Muscle layer of duodenum (tissue), 2 donors: ENCODE measurements around the gene RUVBL2.

Experiments used
- H3K27ac ChIP-seq: one replicate; pipeline ENCODE4 v1.7.0; 2013; ENCODE audit warnings: mild to moderate bottlenecking, low read length
- H3K27me3 ChIP-seq: one replicate; pipeline ENCODE4 v1.7.0; 2013; ENCODE audit warnings: low read depth, mild to moderate bottlenecking, control low read depth, low read length
- H3K36me3 ChIP-seq, 2 donors: one replicate each; pipeline ENCODE4 v1.7.0; 2013; ENCODE audit warnings: low read length in 2 of 2, control low read depth in 1 of 2, mild to moderate bottlenecking in 1 of 2; ENCODE audit not compliant: insufficient read depth in 2 of 2, control insufficient read depth in 1 of 2
- H3K4me1 ChIP-seq, 2 donors: one replicate each; pipeline ENCODE4 v1.7.0; 2013; ENCODE audit warnings: low read length in 2 of 2, mild to moderate bottlenecking in 2 of 2, control low read depth in 1 of 2, moderate library complexity in 1 of 2; ENCODE audit not compliant: insufficient read depth in 2 of 2, control insufficient read depth in 1 of 2
- H3K4me3 ChIP-seq, 2 donors: one replicate each; pipeline ENCODE4 v1.7.0; 2013; ENCODE audit warnings: low read length in 2 of 2, low read depth in 1 of 2, mild to moderate bottlenecking in 1 of 2
- H3K9me3 ChIP-seq, 2 donors: one replicate each; pipeline ENCODE4 v1.7.0; 2013; ENCODE audit warnings: low read length in 2 of 2, control low read depth in 1 of 2, mild to moderate bottlenecking in 1 of 2; ENCODE audit not compliant: control insufficient read depth in 1 of 2
- donor health status: healthy.

RUVBL2 gene

DNA sequence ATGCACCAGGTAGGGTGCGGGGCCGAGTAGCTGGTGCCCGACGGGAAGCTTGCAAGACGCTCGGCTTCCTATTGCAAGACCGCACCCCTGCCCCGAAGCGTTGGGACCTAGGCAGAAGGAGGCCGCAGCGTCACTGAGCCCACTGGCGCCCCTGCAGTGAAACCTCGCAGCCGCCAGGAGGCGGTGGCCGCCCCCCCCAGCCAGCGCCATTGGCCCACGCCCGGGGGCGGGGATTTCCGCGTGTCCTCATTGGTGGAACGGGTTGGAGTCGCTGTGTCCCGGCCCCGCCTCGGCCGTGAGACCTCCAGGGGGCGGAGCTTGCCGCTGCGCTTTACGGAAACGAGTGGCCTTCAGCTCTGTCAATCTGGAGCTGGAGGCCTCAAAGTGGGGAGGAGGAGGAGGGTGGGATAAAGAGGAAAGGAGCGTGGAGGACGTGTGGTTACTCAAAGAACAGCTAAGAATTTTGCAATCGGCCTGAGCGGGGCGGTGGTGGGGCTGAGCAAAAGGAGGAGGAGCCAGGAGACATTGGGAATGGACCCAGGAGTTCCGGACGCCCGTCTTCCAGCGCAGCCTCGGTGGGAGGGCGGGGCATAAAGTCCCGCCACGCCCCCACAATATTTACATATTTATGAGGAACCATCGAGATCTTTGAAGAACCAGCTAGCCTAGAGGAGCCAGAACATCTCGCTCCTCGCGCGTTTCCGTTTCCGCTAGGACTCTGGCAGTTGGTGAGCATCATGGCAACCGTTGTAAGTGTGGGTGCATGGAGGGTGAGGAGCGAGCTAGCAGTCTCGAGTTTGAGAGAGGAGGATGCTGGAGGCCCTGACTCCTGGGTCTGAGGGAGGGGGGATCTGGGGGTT lies at the start of gene RUVBL2, which contains the start of gene GYS1:
Gene RUVBL2, plus strand, starts transcription at position 713 of the 860 bp plus-strand sequence. Its CDS starts 25 bp downstream, at position 738.
Gene GYS1, minus strand, starts transcription at position 135 of the 860 bp plus-strand sequence. CDS start 197 bp downstream, outside the sequence.
- H3K4me3 ChIP-seq: peak within 1 kb of the TSS; percentile 87 to 92
- no peaks in the 10 kb centered on the region for H3K27me3 ChIP-seq
- peaks cover 5 to 32% of the 10 kb centered on the region in 2 donors for H3K4me1 ChIP-seq
- no peaks in the 10 kb centered on the region for H3K9me3 ChIP-seq
- H3K36me3 ChIP-seq: peaks cover 0 to 14% of the 10 kb centered on the region in 2 donors
- peak within 1 kb of the TSS; percentile 98 for H3K27ac ChIP-seq

DNA sequence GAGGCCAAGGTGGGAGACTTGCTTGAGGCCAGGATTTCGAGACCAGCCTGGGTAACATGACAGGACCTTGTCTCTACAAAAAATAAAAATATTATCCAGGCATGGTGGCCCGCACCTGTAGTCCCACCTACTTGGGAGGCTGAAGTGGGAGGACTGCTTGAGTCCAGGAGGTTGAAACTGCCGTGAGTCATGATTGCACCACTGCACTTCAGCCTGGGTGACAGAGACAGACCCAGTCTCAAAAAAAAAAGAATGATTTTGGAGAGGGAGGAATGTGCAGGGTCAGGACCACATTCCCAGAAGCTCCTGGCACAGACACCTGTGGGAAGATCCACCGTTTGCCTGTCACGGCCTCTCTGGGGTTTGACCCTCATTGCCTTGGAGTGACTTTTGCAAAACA lies 48.3 kb upstream of the RUVBL2 start:
- Histone ChIP-seq H3K36me3 (peaks cover 0 to 3% of the 10 kb centered on the region in 2 donors), H3K4me3 (no peak overlapping the region), H3K27me3 (no peaks in the 10 kb centered on the region), H3K9me3 (peaks cover 0 to 10% of the 10 kb centered on the region in 2 donors), H3K27ac (no peak overlapping the region), H3K4me1 (no peaks in the 10 kb centered on the region)

- Histone ChIP-seq H3K27me3 (no peaks in the 10 kb centered on the region), H3K27ac (no peak overlapping the region), H3K4me1 (no peaks in the 10 kb centered on the region), H3K36me3 (peaks cover 0 to 3% of the 10 kb centered on the region in 2 donors), H3K9me3 (peaks cover 0 to 6% of the 10 kb centered on the region in 2 donors), H3K4me3 (no peak overlapping the region)
Measured at GRCh38 chr19:48945817-48946216, 47.9 kb upstream of the RUVBL2 start.

DNA sequence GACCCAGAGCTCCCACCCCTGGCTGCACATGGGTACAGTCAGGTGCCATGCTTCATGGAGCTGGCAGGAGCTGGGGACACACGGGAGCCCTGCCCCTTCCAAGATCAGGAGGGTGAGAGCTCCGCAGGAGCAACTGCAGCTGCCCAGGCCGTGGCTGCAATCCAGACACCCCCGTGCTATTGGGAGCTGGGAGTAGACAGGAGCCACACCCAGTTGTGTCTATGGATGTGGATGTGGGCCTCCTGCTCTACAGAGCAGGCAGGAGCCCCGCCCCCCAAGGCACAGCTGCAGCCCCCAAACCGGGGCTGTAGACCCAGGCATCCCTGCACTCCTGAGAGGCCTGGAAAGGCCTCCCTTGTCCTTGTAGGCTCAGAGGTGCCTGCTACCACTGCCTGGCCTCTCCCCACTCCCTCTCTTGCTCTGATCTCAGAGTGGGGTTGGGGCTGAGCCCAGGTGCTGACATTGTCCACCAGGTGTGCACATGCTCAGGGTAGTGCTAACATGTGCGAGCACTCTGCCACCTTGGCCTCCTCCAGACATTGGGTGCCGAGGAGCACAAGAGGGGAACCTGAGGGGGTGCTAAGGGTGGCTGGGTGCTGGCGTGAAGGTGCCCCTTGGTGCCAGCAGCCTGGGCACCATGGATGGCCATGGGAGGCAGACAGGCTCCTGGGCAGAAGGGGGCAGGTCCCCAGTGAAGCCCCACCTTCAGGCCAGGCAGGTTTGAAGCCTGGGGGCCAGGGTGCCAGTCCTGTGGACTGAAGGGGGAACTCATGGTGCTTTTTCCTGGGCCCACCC lies 47.0 kb upstream of the RUVBL2 start:
- no peaks in the 10 kb centered on the region for H3K9me3 ChIP-seq
- H3K27ac ChIP-seq: no peak overlapping the region
- no peaks in the 10 kb centered on the region for H3K36me3 ChIP-seq
- H3K4me1 ChIP-seq: no peaks in the 10 kb centered on the region
- H3K4me3 ChIP-seq: no peak overlapping the region
- H3K27me3 ChIP-seq: no peaks in the 10 kb centered on the region

DNA sequence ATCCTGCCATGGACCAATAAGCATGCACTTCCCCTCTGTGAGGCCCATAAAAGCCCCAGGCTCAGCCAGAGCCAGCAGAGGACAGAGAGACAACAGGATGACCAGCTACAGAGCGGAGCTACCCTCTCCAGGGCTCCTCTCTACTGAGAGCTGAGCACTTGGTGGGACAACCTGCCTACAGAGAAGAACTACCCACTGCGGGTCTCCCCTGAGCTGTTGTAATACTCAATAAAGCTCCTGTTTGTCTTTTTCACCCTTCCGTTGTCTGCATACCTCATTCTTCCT lies 46.5 kb upstream of the RUVBL2 start:
- no peaks in the 10 kb centered on the region for H3K4me1 ChIP-seq
- H3K36me3 ChIP-seq: no peaks in the 10 kb centered on the region
- H3K27me3 ChIP-seq: no peaks in the 10 kb centered on the region
- no peak overlapping the region for H3K27ac ChIP-seq
- no peak overlapping the region for H3K4me3 ChIP-seq
- no peaks in the 10 kb centered on the region for H3K9me3 ChIP-seq

DNA sequence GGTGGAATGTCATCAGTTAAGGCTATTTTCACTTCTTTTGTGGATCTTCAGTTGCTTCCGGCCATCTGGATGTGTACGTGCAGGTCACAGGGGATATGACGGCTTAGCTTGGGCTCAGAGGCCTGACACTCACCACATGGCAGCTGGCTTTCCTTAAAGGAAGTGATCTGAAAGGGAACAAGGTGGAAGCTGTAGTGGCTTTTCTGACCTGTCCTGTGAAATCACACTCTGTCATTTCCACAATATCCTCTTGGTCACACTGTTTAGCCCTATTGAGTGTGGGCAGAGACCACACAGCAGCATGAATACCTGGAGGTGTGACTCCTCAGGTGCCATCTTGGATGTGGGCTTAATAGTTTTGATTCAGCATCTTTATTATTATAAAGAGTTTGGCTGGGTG lies 43.5 kb upstream of the RUVBL2 start:
- no peaks in the 10 kb centered on the region for H3K36me3 ChIP-seq
- no peak overlapping the region for H3K4me3 ChIP-seq
- no peaks in the 10 kb centered on the region for H3K27me3 ChIP-seq
- no peaks in the 10 kb centered on the region for H3K9me3 ChIP-seq
- H3K27ac ChIP-seq: no peak overlapping the region
- peaks cover 0 to under 1% of the 10 kb centered on the region in 2 donors for H3K4me1 ChIP-seq

GRCh38 chr19:48950830-48951519 lies 42.7 kb upstream of the RUVBL2 start:
- Histone ChIP-seq H3K36me3 (no peaks in the 10 kb centered on the region), H3K27ac (no peak overlapping the region), H3K27me3 (no peaks in the 10 kb centered on the region), H3K4me1 (peaks cover 8 to 9% of the 10 kb centered on the region in 2 donors), H3K9me3 (no peaks in the 10 kb centered on the region), H3K4me3 (no peak overlapping the region)

GRCh38 chr19:48953141-48953540 lies 40.5 kb upstream of the RUVBL2 start:
- Histone ChIP-seq H3K4me1 (peaks cover 11 to 13% of the 10 kb centered on the region in 2 donors), H3K36me3 (no peaks in the 10 kb centered on the region), H3K27me3 (no peaks in the 10 kb centered on the region), H3K9me3 (no peaks in the 10 kb centered on the region), H3K4me3 (no peak overlapping the region), H3K27ac (no peak overlapping the region)

- H3K27me3 ChIP-seq: no peaks in the 10 kb centered on the region
- peak overlapping the region; percentile 85 to 86 for H3K4me3 ChIP-seq
- peak overlapping the region; percentile 62 for H3K27ac ChIP-seq
- H3K36me3 ChIP-seq: no peaks in the 10 kb centered on the region
- H3K4me1 ChIP-seq: peaks cover 11 to 13% of the 10 kb centered on the region in 2 donors
- no peaks in the 10 kb centered on the region for H3K9me3 ChIP-seq
Measured at GRCh38 chr19:48953990-48954594, 39.6 kb upstream of the RUVBL2 start.

GRCh38 chr19:48954595-48955307 lies 38.9 kb upstream of the RUVBL2 start, which contains the start of gene BAX:
Gene BAX, plus strand, starts transcription at chr19:48954875. Its CDS starts 54 bp downstream, at chr19:48954929.
- no peaks in the 10 kb centered on the region for H3K27me3 ChIP-seq
- H3K27ac ChIP-seq: peak within 1 kb of the TSS; percentile 86
- no peaks in the 10 kb centered on the region for H3K9me3 ChIP-seq
- H3K4me3 ChIP-seq: peak within 1 kb of the TSS; percentile 85 to 86
- peaks cover 11 to 13% of the 10 kb centered on the region in 2 donors for H3K4me1 ChIP-seq
- no peaks in the 10 kb centered on the region for H3K36me3 ChIP-seq
